Measurements from ENCODE around the gene PAK1. TPM values are rescaled to one million over a fixed set of nuclear protein-coding genes. Genes with fewer than 3 reads are reported as not detected.

PAK1 gene
- total RNA-seq = 10 to 100 TPM; 17.8 to 34.5 (median 21.6) TPM

DNA sequence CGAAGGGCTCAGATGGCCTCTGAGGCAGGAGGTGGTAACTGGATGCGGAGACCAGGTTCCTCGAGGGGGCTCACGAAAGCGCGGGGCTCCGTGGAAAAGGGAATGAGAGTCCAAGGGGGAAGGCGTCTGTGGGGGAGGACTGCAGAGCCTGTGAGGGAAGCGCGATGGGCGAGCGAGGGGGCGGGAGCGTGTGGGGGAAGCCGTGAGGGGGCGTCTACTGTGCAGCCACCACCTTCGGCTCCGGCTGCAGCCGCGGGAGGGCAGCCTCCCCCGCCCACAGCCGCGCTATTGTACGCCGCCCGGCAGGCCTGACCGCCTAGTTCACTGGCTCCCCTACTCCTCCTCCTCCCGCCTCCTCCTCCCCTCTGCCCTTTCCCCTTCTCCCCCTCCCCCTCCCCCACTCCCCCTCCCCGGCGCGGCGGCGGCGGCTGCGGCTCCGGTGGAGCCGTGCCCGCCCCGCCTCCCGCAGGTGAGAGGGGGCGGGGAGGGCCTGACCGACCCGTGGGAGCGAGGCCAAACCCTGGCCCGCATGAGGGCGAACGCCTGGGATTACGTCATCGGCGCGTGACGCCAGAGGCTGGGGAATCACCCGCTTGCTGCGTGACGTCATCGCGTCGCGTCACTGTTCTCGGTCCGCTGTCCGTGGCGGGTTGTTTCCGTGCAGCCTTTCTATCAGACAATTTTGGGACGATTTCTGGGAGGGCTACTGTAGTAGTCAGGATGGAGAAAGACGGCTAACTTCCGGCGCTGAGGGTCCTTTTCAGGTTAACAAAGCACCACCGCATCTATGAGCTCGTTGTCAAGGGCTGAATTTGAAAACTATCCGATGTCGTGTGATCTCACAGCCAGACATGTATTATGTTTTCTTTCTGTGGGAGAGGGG lies at the start of gene PAK1:
PAK1 (minus strand) TSS at position 294 of the 883 bp plus-strand sequence. CDS start 81,574 bp downstream, outside the sequence.
- intact Hi-C loops (cut with DNase I; ENCODE audit: low total_unique reads) = no loop called here
- TF ChIP-seq, protein P1, sequence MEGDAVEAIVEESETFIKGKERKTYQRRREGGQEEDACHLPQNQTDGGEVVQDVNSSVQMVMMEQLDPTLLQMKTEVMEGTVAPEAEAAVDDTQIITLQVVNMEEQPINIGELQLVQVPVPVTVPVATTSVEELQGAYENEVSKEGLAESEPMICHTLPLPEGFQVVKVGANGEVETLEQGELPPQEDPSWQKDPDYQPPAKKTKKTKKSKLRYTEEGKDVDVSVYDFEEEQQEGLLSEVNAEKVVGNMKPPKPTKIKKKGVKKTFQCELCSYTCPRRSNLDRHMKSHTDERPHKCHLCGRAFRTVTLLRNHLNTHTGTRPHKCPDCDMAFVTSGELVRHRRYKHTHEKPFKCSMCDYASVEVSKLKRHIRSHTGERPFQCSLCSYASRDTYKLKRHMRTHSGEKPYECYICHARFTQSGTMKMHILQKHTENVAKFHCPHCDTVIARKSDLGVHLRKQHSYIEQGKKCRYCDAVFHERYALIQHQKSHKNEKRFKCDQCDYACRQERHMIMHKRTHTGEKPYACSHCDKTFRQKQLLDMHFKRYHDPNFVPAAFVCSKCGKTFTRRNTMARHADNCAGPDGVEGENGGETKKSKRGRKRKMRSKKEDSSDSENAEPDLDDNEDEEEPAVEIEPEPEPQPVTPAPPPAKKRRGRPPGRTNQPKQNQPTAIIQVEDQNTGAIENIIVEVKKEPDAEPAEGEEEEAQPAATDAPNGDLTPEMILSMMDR (IDR thresholded peaks at IDR 0.05) = no peak
- no peak for TF ChIP-seq POLR2A (IDR thresholded peaks at IDR 0.05)
- DNase-seq (ENCODE audit: low spot score in 2 of 2) = peak; percentile 73 to 97
- WGBS, 2 donors = 1% methylated on average over 52 to 70 of the region's 72 CpGs
- H3K4me3 ChIP-seq (ENCODE audit: low read depth, poor library complexity, severe bottlenecking) = peak within 1 kb of the TSS; percentile 42

DNA sequence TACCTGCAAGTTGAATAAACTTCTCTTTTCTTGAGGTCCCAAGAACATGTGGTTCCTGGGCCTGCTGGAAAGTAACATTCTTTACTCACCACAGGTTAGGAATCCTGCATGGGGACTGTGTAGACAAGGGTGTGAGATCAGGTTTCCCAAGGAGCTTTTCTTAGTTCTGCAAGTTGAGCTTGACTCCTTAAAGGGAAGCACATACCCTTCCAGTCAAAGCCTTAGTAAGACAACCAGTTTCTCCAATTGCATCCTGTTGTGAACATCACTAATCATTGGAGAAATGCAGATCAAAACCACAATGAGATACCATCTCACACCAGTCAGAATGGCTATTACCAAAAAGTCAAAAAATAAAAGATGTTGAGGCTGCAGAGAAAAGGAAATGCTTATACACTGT lies 48.3 kb upstream of the PAK1 start:
- no peak for DNase-seq (ENCODE audit: low spot score in 2 of 2)
- TF ChIP-seq, protein P1 (IDR thresholded peaks at IDR 0.05) = no peak
- TF ChIP-seq POLR2A (IDR thresholded peaks at IDR 0.05) = no peak

DNA sequence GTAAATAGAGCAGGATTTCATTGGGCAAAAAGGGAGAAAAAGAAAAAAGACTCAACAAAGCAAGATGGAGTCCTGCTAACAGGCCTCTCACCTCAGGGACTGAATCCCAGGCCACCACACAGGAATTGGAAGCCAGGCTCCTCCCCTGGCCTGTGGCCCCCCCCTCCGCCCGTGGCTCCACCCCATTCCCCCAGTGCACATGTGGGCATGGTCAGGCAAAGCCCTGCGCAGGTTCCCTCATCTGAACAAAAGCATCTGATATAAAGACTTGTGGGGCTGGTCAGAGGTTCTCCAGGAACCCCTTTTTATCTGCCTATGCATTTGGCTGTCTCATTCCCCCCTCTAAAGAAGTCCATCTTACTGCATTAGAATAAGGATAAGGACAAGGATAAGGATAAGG lies 46.0 kb upstream of the PAK1 start:
- no peak for TF ChIP-seq POLR2A (IDR thresholded peaks at IDR 0.05)
- TF ChIP-seq, protein P1 (IDR thresholded peaks at IDR 0.05) = no peak
- intact Hi-C loops (cut with DNase I; ENCODE audit: low total_unique reads) = no loop called here
- 71 to 76% methylated on average over 3 of the region's 3 CpGs for WGBS, 2 donors
- H3K4me3 ChIP-seq (ENCODE audit: low read depth, poor library complexity, severe bottlenecking) = no peak overlapping the region
- DNase-seq (ENCODE audit: low spot score in 2 of 2) = no peak

More for the DNA sequence above, 48.3 kb upstream of the PAK1 start:
- intact Hi-C loops (cut with DNase I; ENCODE audit: low total_unique reads) = no loop called here
- no peak overlapping the region for H3K4me3 ChIP-seq (ENCODE audit: low read depth, poor library complexity, severe bottlenecking)

DNA sequence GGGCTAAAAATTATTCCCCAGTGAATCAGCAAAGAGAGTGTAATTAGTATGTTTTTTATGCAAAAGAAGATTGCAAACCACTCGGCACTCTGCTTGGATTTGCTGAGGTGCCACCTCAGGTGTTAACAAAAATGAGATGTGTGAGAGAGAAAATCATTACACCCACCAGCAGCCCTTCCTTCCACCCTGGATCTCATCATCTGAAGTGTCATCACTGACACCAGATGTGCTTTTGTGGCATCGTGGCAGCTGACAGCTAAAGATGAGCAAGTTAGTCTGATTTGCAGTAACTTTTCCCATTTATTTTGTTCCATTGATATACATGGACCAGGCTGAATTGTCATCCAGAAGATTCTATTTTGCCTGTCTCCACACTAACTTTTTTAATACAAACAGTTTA lies 44.6 kb upstream of the PAK1 start:
- no peak for TF ChIP-seq POLR2A (IDR thresholded peaks at IDR 0.05)
- TF ChIP-seq, protein P1 (IDR thresholded peaks at IDR 0.05) = no peak
- no peak for DNase-seq (ENCODE audit: low spot score in 2 of 2)
- intact Hi-C loops (cut with DNase I; ENCODE audit: low total_unique reads) = no loop called here

DNA sequence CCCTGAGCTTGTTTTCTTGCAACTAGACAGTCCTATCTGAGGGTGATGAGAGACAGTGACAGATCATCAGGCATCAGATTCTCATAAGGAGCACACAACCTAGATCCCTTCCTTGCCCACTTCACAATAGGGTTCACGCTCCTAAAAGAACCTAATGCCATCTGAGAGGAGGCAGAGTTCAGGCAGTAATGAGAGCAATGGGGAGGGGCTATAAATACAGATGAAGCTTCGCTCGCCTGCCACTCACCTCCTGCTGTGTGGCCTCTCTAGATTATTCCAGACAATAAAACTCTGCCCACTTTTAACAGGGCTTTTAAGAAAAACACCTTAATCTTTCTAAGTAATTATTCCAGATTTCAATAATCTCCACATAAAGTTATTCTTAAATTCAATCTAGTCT lies 43.9 kb upstream of the PAK1 start:
- DNase-seq (ENCODE audit: low spot score in 2 of 2) = no peak
- WGBS, 2 donors = 96% methylated on average over 3 of the region's 3 CpGs
- TF ChIP-seq, protein P1 (IDR thresholded peaks at IDR 0.05) = no peak
- TF ChIP-seq POLR2A (IDR thresholded peaks at IDR 0.05) = no peak
- no peak overlapping the region for H3K4me3 ChIP-seq (ENCODE audit: low read depth, poor library complexity, severe bottlenecking)
- intact Hi-C loops (cut with DNase I; ENCODE audit: low total_unique reads) = no loop called here

More for the DNA sequence above, 44.6 kb upstream of the PAK1 start:
- no peak overlapping the region for H3K4me3 ChIP-seq (ENCODE audit: low read depth, poor library complexity, severe bottlenecking)
- 85 to 87% methylated on average over 2 of the region's 2 CpGs for WGBS, 2 donors
